Measurements from ENCODE around the gene E2F6. TPM values are rescaled to one million over a fixed set of nuclear protein-coding genes. Genes with fewer than 3 reads are reported as not detected.

The E2F6 gene
- polyA plus RNA-seq, 3 donors, result 3.5 to 6.4 (median 3.7) TPM

DNA sequence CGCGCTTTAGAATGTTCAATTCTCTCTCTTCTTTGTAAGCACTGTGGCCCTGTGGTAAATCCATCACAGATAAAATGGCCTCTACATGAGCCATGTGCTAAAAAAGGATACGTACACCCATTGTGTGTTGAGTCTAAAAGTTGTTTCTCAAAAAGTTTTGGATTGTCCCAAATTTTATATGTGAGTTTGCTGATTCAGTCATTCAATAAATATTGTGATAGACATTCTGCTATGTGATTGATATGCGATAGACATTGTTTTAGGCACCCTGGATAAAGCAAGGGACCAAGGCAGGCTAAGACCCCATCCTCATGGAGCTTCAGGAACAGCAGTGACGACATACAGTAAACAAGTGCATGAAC is 53.5 kb downstream of the E2F6 start:
- H3K36me3 ChIP-seq (replicated peaks in 1 of 2; ENCODE audit: control insufficient read depth in 1 of 2, insufficient read depth in 2 of 2, low read length in 2 of 2), result no peaks in the 10 kb centered on the region
- TF ChIP-seq, protein P1, sequence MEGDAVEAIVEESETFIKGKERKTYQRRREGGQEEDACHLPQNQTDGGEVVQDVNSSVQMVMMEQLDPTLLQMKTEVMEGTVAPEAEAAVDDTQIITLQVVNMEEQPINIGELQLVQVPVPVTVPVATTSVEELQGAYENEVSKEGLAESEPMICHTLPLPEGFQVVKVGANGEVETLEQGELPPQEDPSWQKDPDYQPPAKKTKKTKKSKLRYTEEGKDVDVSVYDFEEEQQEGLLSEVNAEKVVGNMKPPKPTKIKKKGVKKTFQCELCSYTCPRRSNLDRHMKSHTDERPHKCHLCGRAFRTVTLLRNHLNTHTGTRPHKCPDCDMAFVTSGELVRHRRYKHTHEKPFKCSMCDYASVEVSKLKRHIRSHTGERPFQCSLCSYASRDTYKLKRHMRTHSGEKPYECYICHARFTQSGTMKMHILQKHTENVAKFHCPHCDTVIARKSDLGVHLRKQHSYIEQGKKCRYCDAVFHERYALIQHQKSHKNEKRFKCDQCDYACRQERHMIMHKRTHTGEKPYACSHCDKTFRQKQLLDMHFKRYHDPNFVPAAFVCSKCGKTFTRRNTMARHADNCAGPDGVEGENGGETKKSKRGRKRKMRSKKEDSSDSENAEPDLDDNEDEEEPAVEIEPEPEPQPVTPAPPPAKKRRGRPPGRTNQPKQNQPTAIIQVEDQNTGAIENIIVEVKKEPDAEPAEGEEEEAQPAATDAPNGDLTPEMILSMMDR (IDR thresholded peaks at IDR 0.05), result no peak
- Mint-ChIP-seq H3K4me1 (peaks cover 7% of the 10 kb centered on the region), H3K9me3 (peaks cover 0 to 6% (median 2%) of the 10 kb centered on the region in 7 donors), H3K4me3 (no peak overlapping the region), H3K36me3 (no peaks in the 10 kb centered on the region), H3K27ac (peak overlapping the region in 1 of 7 donors; percentile 21), H3K27me3 (ENCODE audit: low read depth in 3 of 3) (peaks cover 3 to 9% (median 9%) of the 10 kb centered on the region in 3 donors)
- WGBS (ENCODE audit: insufficient coverage), result 94% methylated on average over 2 of the region's 5 CpGs
- no peaks in the 10 kb centered on the region for H3K27me3 ChIP-seq (ENCODE audit: control insufficient read depth in 2 of 2, insufficient read depth in 2 of 2, low read length in 2 of 2)
- no peaks in the 10 kb centered on the region for H4K20me1 ChIP-seq (ENCODE audit: insufficient read depth, low read length)
- no peak overlapping the region for H3K9ac ChIP-seq (ENCODE audit: insufficient read depth, low read length, poor library complexity, severe bottlenecking)
- H2AFZ ChIP-seq (ENCODE audit: insufficient read depth, low read depth, low read length, poor library complexity, severe bottlenecking), result no peak overlapping the region
- H3K4me2 ChIP-seq (replicated peaks; ENCODE audit: extremely low read depth, low read length, poor library complexity, severe bottlenecking), result no peak overlapping the region
- no peak overlapping the region for H3K4me3 ChIP-seq (replicated peaks in 1 of 3; ENCODE audit: low read depth in 2 of 3, low read length in 3 of 3)
- no peaks in the 10 kb centered on the region for H3K79me2 ChIP-seq (ENCODE audit: insufficient read depth, low read length)
- H3K27ac ChIP-seq (ENCODE audit: low read depth in 1 of 2, low read length in 2 of 2), result no peak overlapping the region
- H3K4me1 ChIP-seq (ENCODE audit: control insufficient read depth in 1 of 2, insufficient read depth in 2 of 2, low read length in 2 of 2), result no peaks in the 10 kb centered on the region
- DNase-seq, result no peak
- intact Hi-C loops (cut with micrococcal nuclease), result no loop called here
- H3K9me3 ChIP-seq (replicated peaks in 1 of 2; ENCODE audit: control insufficient read depth in 1 of 2, insufficient read depth in 1 of 2, low read length in 2 of 2), result peaks cover 0 to 4% of the 10 kb centered on the region in 2 donors

DNA sequence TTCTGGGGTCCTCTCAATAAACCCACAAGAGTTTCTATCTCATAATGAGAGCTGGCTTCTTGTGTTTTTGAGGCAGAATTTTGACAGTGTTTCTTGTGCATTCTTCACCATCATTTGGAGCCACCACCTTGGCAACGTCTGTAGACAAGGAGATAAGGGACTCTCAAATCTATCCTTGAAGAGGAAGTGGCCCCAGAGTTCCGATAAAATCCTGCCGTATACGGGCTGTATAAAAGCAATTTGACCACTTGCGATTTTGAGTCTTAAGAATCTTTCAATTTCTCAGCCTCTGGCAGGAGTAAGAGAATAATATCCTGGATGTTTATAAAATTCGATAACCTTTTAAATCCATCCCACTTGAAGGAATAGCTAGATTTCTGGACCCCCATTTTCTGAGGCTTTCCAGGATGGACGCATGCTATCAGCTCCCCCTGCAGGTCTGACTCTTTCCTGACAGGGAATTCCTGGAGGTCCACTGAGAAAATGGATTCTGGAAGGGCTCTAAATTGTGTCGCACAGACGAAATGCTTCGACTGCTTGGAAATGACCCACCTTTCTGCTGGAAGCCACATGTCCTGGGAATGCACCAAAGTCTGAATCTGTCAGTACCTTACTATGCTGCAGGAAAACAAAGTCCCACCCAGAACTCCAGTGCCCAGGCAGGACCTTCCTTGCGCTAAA is 54.1 kb downstream of the E2F6 start:
- peaks cover 0 to under 1% (median 0%) of the 10 kb centered on the region in 7 donors for H3K9me3 Mint-ChIP-seq

More for the DNA sequence above, 54.1 kb downstream of the E2F6 start:
- H3K4me2 ChIP-seq (replicated peaks; ENCODE audit: extremely low read depth, low read length, poor library complexity, severe bottlenecking), result peak overlapping the region; percentile 43
- Mint-ChIP-seq H3K27ac (no peak overlapping the region), H3K27me3 (ENCODE audit: low read depth in 3 of 3) (peaks cover 5 to 9% (median 9%) of the 10 kb centered on the region in 3 donors), H3K36me3 (no peaks in the 10 kb centered on the region), H3K4me3 (peak overlapping the region; percentile 60 to 80), H3K4me1 (peaks cover 7% of the 10 kb centered on the region)
- peak overlapping the region in 2 of 3 experiments; percentile 13 to 44 for H3K4me3 ChIP-seq (replicated peaks in 1 of 3; ENCODE audit: low read depth in 2 of 3, low read length in 3 of 3)
- peak in 2 of 3 donors; percentile 9 to 15 for DNase-seq
- H2AFZ ChIP-seq (ENCODE audit: insufficient read depth, low read depth, low read length, poor library complexity, severe bottlenecking), result peak overlapping the region; percentile 29
- no peaks in the 10 kb centered on the region for H3K4me1 ChIP-seq (ENCODE audit: control insufficient read depth in 1 of 2, insufficient read depth in 2 of 2, low read length in 2 of 2)
- 34% methylated on average over 6 of the region's 11 CpGs for WGBS (ENCODE audit: insufficient coverage)
- H3K9me3 ChIP-seq (replicated peaks in 1 of 2; ENCODE audit: control insufficient read depth in 1 of 2, insufficient read depth in 1 of 2, low read length in 2 of 2), result no peaks in the 10 kb centered on the region
- no peak overlapping the region for H3K9ac ChIP-seq (ENCODE audit: insufficient read depth, low read length, poor library complexity, severe bottlenecking)
- no peaks in the 10 kb centered on the region for H3K27me3 ChIP-seq (ENCODE audit: control insufficient read depth in 2 of 2, insufficient read depth in 2 of 2, low read length in 2 of 2)
- H3K27ac ChIP-seq (ENCODE audit: low read depth in 1 of 2, low read length in 2 of 2), result no peak overlapping the region
- H4K20me1 ChIP-seq (ENCODE audit: insufficient read depth, low read length), result no peaks in the 10 kb centered on the region
- H3K79me2 ChIP-seq (ENCODE audit: insufficient read depth, low read length), result no peaks in the 10 kb centered on the region
- TF ChIP-seq, protein P1 (IDR thresholded peaks at IDR 0.05), result peak; percentile 63
- intact Hi-C loops (cut with micrococcal nuclease), result no loop called here
- H3K36me3 ChIP-seq (replicated peaks in 1 of 2; ENCODE audit: control insufficient read depth in 1 of 2, insufficient read depth in 2 of 2, low read length in 2 of 2), result no peaks in the 10 kb centered on the region

Measured in CD14-positive monocyte (primary cell).